ENCODE results near the gene CGB5.
"Not testable (repeated sequence)": the region's sequence is repeated elsewhere in the genome, so short reads cannot be mapped to it uniquely, and the experiment has no call there.

Gene CGB5

GRCh38 chr19:49056902-49057596, 13.4 kb downstream of the CGB5 start:
- peaks cover 54% of the 10 kb centered on the region for H3K27me3 ChIP-seq (ENCODE audit: insufficient read depth, low read length)
- H3K36me3 ChIP-seq (ENCODE audit: insufficient read depth, low read length); H3K4me1 ChIP-seq (ENCODE audit: insufficient read depth, low read length); H3K9me3 ChIP-seq (ENCODE audit: low read length): not testable (repeated sequence)
- peak overlapping the region; percentile 49 for H3K4me3 ChIP-seq (ENCODE audit: low read length)
- H2AFZ ChIP-seq (ENCODE audit: low read depth, low read length) = peak overlapping the region; percentile 63

DNA sequence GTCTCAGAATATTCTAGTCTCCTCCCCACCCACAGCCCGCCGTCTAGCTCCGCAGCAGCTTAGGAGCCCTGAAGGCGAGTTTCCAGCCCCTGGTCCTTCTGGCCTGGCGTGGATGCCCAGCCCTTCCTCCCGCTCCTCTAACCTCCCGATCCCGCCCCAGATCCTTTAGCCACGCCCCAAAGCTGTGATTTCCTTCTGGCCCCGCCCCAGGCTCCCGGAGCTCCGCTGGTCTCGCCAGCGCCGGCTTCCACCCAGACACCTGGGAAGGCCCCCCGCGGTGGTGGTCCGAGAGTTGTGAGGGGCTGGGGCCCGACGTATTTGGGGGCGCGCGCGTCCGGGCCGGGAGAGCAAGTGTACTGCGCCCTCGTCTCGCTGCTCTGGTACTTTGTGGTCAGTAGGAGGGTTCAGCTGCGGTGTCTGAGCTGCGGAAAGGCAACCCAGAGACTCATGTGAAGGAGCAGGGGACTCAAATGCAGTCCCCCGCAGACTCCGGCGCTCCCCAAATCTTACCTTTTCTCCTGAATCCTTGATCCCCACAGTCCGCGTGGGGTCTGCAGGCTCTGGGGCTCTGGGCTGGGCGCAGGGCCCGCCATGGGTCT, 14.1 kb downstream of the CGB5 start, which contains the start of gene CGB7:
Gene CGB7, minus strand, starts transcription at position 114 of the 599 bp plus-strand sequence. CDS start 2,374 bp downstream, outside the sequence.
- Histone ChIP-seq H3K4me1 (ENCODE audit: insufficient read depth, low read length) (peaks cover 4% of the 10 kb centered on the region), H3K9me3 (ENCODE audit: low read length) (peaks cover 3% of the 10 kb centered on the region), H3K36me3 (ENCODE audit: insufficient read depth, low read length) (no peaks in the 10 kb centered on the region), H2AFZ (ENCODE audit: low read depth, low read length) (peak within 1 kb of the TSS; percentile 63), H3K27me3 (ENCODE audit: insufficient read depth, low read length) (peaks cover 55% of the 10 kb centered on the region), H3K4me3 (ENCODE audit: low read length) (peak within 1 kb of the TSS; percentile 49)

DNA sequence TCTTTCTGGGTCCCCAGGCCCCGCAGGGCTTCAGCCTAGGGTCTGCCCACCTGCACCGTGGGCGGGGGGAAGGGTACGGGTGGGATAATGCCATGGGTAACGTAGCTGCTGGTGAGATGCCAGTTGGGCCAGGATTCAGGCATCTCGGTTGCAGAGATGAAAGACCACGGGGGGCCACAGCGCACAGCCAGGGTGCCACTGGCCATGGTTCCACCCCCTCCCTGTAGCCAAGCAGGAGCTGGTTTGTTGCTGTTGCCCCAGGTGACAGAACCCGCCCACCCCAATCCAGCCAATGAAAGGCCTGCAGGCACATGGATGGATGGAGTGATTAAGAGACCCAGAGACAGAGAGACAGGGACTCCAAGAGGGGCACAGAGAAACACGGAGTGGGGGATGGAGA, 14.9 kb downstream of the CGB5 start:
- Histone ChIP-seq H3K9me3 (ENCODE audit: low read length) (peaks cover 3% of the 10 kb centered on the region), H3K27me3 (ENCODE audit: insufficient read depth, low read length) (peaks cover 55% of the 10 kb centered on the region), H3K36me3 (ENCODE audit: insufficient read depth, low read length) (no peaks in the 10 kb centered on the region), H2AFZ (ENCODE audit: low read depth, low read length) (no peak overlapping the region), H3K4me1 (ENCODE audit: insufficient read depth, low read length) (peaks cover 4% of the 10 kb centered on the region), H3K4me3 (ENCODE audit: low read length) (no peak overlapping the region)

- H2AFZ ChIP-seq (ENCODE audit: low read depth, low read length) = no peak overlapping the region
- H3K4me3 ChIP-seq (ENCODE audit: low read length) = no peak overlapping the region
- no peaks in the 10 kb centered on the region for H3K36me3 ChIP-seq (ENCODE audit: insufficient read depth, low read length)
- H3K9me3 ChIP-seq (ENCODE audit: low read length) = peaks cover 3% of the 10 kb centered on the region
- peaks cover 4% of the 10 kb centered on the region for H3K4me1 ChIP-seq (ENCODE audit: insufficient read depth, low read length)
- H3K27me3 ChIP-seq (ENCODE audit: insufficient read depth, low read length) = peaks cover 57% of the 10 kb centered on the region
Measured at GRCh38 chr19:49059053-49059452, 15.4 kb downstream of the CGB5 start.

- Histone ChIP-seq H2AFZ (ENCODE audit: low read depth, low read length) (no peak overlapping the region), H3K4me1 (ENCODE audit: insufficient read depth, low read length) (peaks cover 14% of the 10 kb centered on the region), H3K4me3 (ENCODE audit: low read length) (no peak overlapping the region), H3K36me3 (ENCODE audit: insufficient read depth, low read length) (no peaks in the 10 kb centered on the region), H3K27me3 (ENCODE audit: insufficient read depth, low read length) (peaks cover 60% of the 10 kb centered on the region), H3K9me3 (ENCODE audit: low read length) (no peaks in the 10 kb centered on the region)
Measured at GRCh38 chr19:49061000-49061399, 17.4 kb downstream of the CGB5 start.

- Histone ChIP-seq H3K9me3 (ENCODE audit: low read length) (no peaks in the 10 kb centered on the region), H2AFZ (ENCODE audit: low read depth, low read length) (no peak overlapping the region), H3K4me1 (ENCODE audit: insufficient read depth, low read length) (peaks cover 14% of the 10 kb centered on the region), H3K27me3 (ENCODE audit: insufficient read depth, low read length) (peaks cover 60% of the 10 kb centered on the region), H3K4me3 (ENCODE audit: low read length) (no peak overlapping the region), H3K36me3 (ENCODE audit: insufficient read depth, low read length) (no peaks in the 10 kb centered on the region)
Measured at GRCh38 chr19:49061445-49061844, 17.8 kb downstream of the CGB5 start.

GRCh38 chr19:49064029-49064629, 20.5 kb downstream of the CGB5 start:
- Histone ChIP-seq H2AFZ (ENCODE audit: low read depth, low read length) (no peak overlapping the region), H3K36me3 (ENCODE audit: insufficient read depth, low read length) (no peaks in the 10 kb centered on the region), H3K4me1 (ENCODE audit: insufficient read depth, low read length) (peaks cover 10% of the 10 kb centered on the region), H3K9me3 (ENCODE audit: low read length) (peaks cover under 1% of the 10 kb centered on the region), H3K4me3 (ENCODE audit: low read length) (peak overlapping the region; percentile 7), H3K27me3 (ENCODE audit: insufficient read depth, low read length) (peaks cover 41% of the 10 kb centered on the region)

DNA sequence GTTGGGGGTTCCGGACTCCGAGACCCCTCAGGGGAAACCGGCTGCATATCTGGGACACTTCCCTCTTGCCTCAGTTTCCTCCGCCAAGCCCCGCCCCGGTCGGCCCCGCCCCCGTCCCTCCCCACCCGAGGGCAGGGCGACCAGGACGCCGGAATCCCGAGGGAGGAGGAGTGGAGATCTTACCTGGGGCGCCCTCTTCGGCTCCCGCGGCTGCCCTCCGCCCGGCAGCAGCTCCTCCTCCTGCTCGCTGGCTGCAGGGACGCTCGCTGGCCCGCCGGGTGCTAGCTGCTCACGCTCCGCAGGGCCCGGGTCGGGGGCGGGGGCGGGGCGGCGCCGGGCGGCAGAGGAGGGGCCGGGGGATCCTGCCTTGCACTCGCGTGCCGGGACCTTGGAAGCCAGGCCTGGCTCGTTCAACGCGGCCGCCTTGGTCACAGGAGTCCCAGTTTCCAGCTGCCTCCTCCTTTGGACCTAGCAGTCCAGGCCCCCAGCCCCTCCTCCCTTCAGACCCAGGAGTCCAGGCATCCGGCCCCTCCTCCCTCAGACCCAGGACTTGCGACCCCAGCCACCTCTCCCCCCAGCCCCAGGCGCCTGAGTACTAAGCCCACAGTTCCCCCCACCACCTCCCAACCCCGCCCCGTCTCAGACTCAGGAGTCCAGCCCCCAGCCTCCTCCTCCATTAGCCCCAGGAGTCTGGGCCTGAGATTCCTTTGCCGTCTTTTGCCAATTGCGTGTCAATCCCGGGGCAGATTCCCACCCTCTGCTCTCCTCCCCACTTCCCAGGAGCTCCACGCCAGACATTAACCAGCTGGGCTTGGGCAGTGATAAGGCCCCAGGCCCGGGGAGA, 21.3 kb downstream of the CGB5 start, which contains the start of gene NTF4:
Gene NTF4, minus strand, starts transcription at position 51 of the 844 bp plus-strand sequence. CDS start 2,821 bp downstream, outside the sequence.
- Histone ChIP-seq H2AFZ (ENCODE audit: low read depth, low read length) (peak within 1 kb of the TSS; percentile 7), H3K36me3 (ENCODE audit: insufficient read depth, low read length) (no peaks in the 10 kb centered on the region), H3K4me3 (ENCODE audit: low read length) (peak within 1 kb of the TSS; percentile 29), H3K4me1 (ENCODE audit: insufficient read depth, low read length) (peaks cover 10% of the 10 kb centered on the region), H3K27me3 (ENCODE audit: insufficient read depth, low read length) (peaks cover 42% of the 10 kb centered on the region), H3K9me3 (ENCODE audit: low read length) (peaks cover 8% of the 10 kb centered on the region)

- Histone ChIP-seq H3K4me3 (ENCODE audit: low read length) (no peak overlapping the region), H2AFZ (ENCODE audit: low read depth, low read length) (no peak overlapping the region), H3K27me3 (ENCODE audit: insufficient read depth, low read length) (peaks cover 50% of the 10 kb centered on the region), H3K9me3 (ENCODE audit: low read length) (peaks cover 18% of the 10 kb centered on the region), H3K4me1 (ENCODE audit: insufficient read depth, low read length) (peaks cover 10% of the 10 kb centered on the region), H3K36me3 (ENCODE audit: insufficient read depth, low read length) (no peaks in the 10 kb centered on the region)
Measured at GRCh38 chr19:49065905-49066512, 22.4 kb downstream of the CGB5 start.

DNA sequence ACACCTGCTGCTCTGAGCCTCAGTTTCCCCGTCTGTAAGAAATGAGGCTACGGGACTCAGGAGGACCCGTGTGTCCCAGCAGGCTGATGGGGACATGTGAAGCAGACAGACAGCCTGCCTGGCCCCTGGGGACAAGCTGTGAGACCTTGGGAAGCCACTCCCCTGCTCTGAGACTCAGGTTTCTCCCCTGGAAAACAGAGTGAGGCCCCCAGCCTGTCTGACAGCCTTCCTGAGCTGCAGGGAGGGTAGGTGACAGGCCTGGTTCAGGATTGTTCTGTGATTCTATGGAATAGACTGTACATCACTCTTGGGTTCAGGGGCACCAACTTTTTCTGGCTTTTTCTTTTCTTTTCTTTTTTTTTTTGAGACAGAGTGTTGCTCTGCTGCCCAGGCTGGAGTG, 23.9 kb downstream of the CGB5 start:
- Histone ChIP-seq H3K4me3 (ENCODE audit: low read length) (no peak overlapping the region), H2AFZ (ENCODE audit: low read depth, low read length) (no peak overlapping the region), H3K9me3 (ENCODE audit: low read length) (peaks cover 19% of the 10 kb centered on the region), H3K36me3 (ENCODE audit: insufficient read depth, low read length) (no peaks in the 10 kb centered on the region), H3K4me1 (ENCODE audit: insufficient read depth, low read length) (peaks cover 10% of the 10 kb centered on the region), H3K27me3 (ENCODE audit: insufficient read depth, low read length) (peaks cover 55% of the 10 kb centered on the region)

- H3K4me3 ChIP-seq (ENCODE audit: low read length) = no peak overlapping the region
- H3K36me3 ChIP-seq (ENCODE audit: insufficient read depth, low read length) = no peaks in the 10 kb centered on the region
- peaks cover 67% of the 10 kb centered on the region for H3K27me3 ChIP-seq (ENCODE audit: insufficient read depth, low read length)
- H3K4me1 ChIP-seq (ENCODE audit: insufficient read depth, low read length) = peaks cover 10% of the 10 kb centered on the region
- H3K9me3 ChIP-seq (ENCODE audit: low read length) = peaks cover 19% of the 10 kb centered on the region
- H2AFZ ChIP-seq (ENCODE audit: low read depth, low read length) = no peak overlapping the region
Measured at GRCh38 chr19:49069026-49069425, 25.4 kb downstream of the CGB5 start.

DNA sequence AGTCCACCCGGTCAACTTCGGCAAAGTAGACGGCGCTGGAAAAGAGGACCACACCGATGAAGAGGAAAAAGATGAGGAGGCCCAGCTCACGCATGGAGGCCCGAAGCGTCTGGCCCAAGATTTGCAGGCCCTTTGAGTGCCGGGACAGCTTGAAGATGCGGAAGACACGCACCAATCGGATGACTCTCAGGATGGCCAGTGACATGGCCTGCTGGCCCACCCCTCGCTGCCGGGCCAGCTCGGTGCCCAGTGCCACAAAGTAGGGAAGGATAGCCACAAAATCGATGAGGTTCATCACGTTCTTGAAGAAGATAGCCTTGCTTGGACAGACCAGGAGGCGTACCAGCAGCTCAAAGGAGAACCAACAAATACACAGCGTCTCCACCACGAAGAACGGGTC, 26.8 kb downstream of the CGB5 start:
- Histone ChIP-seq H3K36me3 (ENCODE audit: insufficient read depth, low read length) (no peaks in the 10 kb centered on the region), H3K9me3 (ENCODE audit: low read length) (peaks cover 19% of the 10 kb centered on the region), H3K4me1 (ENCODE audit: insufficient read depth, low read length) (peaks cover 1% of the 10 kb centered on the region), H3K27me3 (ENCODE audit: insufficient read depth, low read length) (peaks cover 65% of the 10 kb centered on the region), H3K4me3 (ENCODE audit: low read length) (no peak overlapping the region), H2AFZ (ENCODE audit: low read depth, low read length) (no peak overlapping the region)
